ENCODE measurements around the gene PDE2A.

GRCh38 chr11:72609045-72609444 lies 65.2 kb downstream of the PDE2A start:
- no peak for TF ChIP-seq POLR2A (IDR thresholded peaks at IDR 0.05; ENCODE audit: low read depth, low read length)
- TF ChIP-seq TAF1 (IDR thresholded peaks at IDR 0.05; ENCODE audit: low read depth, low read length), result no peak
